Measurements from ENCODE around the gene PNMA8B. TPM values are rescaled to one million over a fixed set of nuclear protein-coding genes. Genes with fewer than 3 reads are reported as not detected.

The PNMA8B gene
- total RNA-seq, 4 donors from 2014 or later = 3.1 to 4.2 (median 3.7) TPM

GRCh38 chr19:46475986-46476385 is 19.7 kb downstream of the PNMA8B start:
- no peaks in the 10 kb centered on the region for H3K36me3 ChIP-seq
- TF ChIP-seq EP300 (IDR thresholded peaks at IDR 0.05) (no peak), POLR2A (IDR thresholded peaks at IDR 0.05) (no peak)
- TF ChIP-seq, protein P1, sequence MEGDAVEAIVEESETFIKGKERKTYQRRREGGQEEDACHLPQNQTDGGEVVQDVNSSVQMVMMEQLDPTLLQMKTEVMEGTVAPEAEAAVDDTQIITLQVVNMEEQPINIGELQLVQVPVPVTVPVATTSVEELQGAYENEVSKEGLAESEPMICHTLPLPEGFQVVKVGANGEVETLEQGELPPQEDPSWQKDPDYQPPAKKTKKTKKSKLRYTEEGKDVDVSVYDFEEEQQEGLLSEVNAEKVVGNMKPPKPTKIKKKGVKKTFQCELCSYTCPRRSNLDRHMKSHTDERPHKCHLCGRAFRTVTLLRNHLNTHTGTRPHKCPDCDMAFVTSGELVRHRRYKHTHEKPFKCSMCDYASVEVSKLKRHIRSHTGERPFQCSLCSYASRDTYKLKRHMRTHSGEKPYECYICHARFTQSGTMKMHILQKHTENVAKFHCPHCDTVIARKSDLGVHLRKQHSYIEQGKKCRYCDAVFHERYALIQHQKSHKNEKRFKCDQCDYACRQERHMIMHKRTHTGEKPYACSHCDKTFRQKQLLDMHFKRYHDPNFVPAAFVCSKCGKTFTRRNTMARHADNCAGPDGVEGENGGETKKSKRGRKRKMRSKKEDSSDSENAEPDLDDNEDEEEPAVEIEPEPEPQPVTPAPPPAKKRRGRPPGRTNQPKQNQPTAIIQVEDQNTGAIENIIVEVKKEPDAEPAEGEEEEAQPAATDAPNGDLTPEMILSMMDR (IDR thresholded peaks at IDR 0.05) = no peak
- 39 to 44% methylated on average over 2 of the region's 2 CpGs for WGBS, 2 donors
- H3K27me3 ChIP-seq = peaks cover 0 to 22% of the 10 kb centered on the region in 2 donors
- no peaks in the 10 kb centered on the region for H3K9me3 ChIP-seq
- H3K4me1 ChIP-seq = peaks cover 0 to 24% (median 8%) of the 10 kb centered on the region in 4 donors
- DNase-seq (ENCODE audit: low spot score in 2 of 2) = no peak
- no peak overlapping the region for H3K27ac ChIP-seq
- H3K4me3 ChIP-seq = no peak overlapping the region

DNA sequence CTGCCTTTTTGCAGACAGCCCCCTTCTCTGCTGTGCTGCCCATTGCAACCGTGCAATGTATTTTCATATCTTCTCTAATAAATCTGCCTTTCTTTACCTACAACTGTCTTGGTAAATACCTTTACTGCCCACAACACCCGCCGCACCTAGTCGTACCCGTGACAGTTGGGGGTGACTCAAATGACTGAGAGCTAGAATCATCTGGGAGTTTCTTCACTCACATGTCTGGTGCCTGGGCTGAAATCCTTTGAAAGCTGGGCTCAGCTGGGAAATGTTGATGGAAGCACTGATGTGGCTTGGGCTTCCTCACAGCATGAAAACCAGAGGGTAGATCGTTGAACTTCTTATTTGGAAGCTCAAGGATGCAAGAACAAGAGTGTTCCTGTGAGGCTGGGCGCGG is 21.5 kb downstream of the PNMA8B start:
- no peak overlapping the region for H3K27ac ChIP-seq
- WGBS, 2 donors = 82 to 84% methylated on average over 8 of the region's 8 CpGs

GRCh38 chr19:46472592-46472991 is 23.1 kb downstream of the PNMA8B start:
- 78 to 85% methylated on average over 4 of the region's 4 CpGs for WGBS, 2 donors
- no peak overlapping the region for H3K27ac ChIP-seq
- peaks cover 0 to 20% (median 9%) of the 10 kb centered on the region in 4 donors for H3K4me1 ChIP-seq
- H3K9me3 ChIP-seq = no peaks in the 10 kb centered on the region
- peaks cover 0 to 19% of the 10 kb centered on the region in 2 donors for H3K27me3 ChIP-seq
- DNase-seq (ENCODE audit: low spot score in 2 of 2) = no peak
- TF ChIP-seq, protein P1 (IDR thresholded peaks at IDR 0.05) = no peak
- no peak for TF ChIP-seq EP300 (IDR thresholded peaks at IDR 0.05)
- no peak for TF ChIP-seq POLR2A (IDR thresholded peaks at IDR 0.05)
- peaks cover 0 to 7% (median 0%) of the 10 kb centered on the region in 3 donors for H3K36me3 ChIP-seq
- no peak overlapping the region for H3K4me3 ChIP-seq

More for the DNA sequence above, 21.5 kb downstream of the PNMA8B start:
- peaks cover 0 to 7% (median 0%) of the 10 kb centered on the region in 3 donors for H3K36me3 ChIP-seq
- no peak overlapping the region for H3K4me3 ChIP-seq
- peaks cover 0 to 19% of the 10 kb centered on the region in 2 donors for H3K27me3 ChIP-seq
- TF ChIP-seq EP300 (IDR thresholded peaks at IDR 0.05) (no peak), POLR2A (IDR thresholded peaks at IDR 0.05) (no peak)
- TF ChIP-seq, protein P1 (IDR thresholded peaks at IDR 0.05) = no peak
- no peaks in the 10 kb centered on the region for H3K9me3 ChIP-seq
- no peak for DNase-seq (ENCODE audit: low spot score in 2 of 2)
- H3K4me1 ChIP-seq = peaks cover 0 to 20% (median 9%) of the 10 kb centered on the region in 4 donors

- 44 to 57% methylated on average over 11 of the region's 11 CpGs for WGBS, 2 donors
- TF ChIP-seq POLR2A (IDR thresholded peaks at IDR 0.05) (no peak), EP300 (IDR thresholded peaks at IDR 0.05) (peak in 1 of 2 donors; percentile 12)
- TF ChIP-seq, protein P1 (IDR thresholded peaks at IDR 0.05) = no peak
- peak overlapping the region; percentile 59 to 78 (median 72) for H3K27ac ChIP-seq
- no peak for DNase-seq (ENCODE audit: low spot score in 2 of 2)
- no peaks in the 10 kb centered on the region for H3K9me3 ChIP-seq
- H3K27me3 ChIP-seq = peaks cover 0 to 19% of the 10 kb centered on the region in 2 donors
- peaks cover 0 to 20% (median 9%) of the 10 kb centered on the region in 4 donors for H3K4me1 ChIP-seq
- H3K4me3 ChIP-seq = peak overlapping the region; percentile 38 to 57 (median 38)
- peaks cover 0 to 7% (median 0%) of the 10 kb centered on the region in 3 donors for H3K36me3 ChIP-seq
Measured at GRCh38 chr19:46471811-46472543, 23.7 kb downstream of the PNMA8B start.

- peak within 1 kb of the TSS; percentile 38 to 57 (median 38) for H3K4me3 ChIP-seq
- TF ChIP-seq, protein P1 (IDR thresholded peaks at IDR 0.05) = no peak
- no peak for TF ChIP-seq POLR2A (IDR thresholded peaks at IDR 0.05)
- no peak for TF ChIP-seq EP300 (IDR thresholded peaks at IDR 0.05)
- H3K27ac ChIP-seq = peak within 1 kb of the TSS; percentile 59 to 78 (median 72)
- H3K27me3 ChIP-seq = peaks cover 0 to 19% of the 10 kb centered on the region in 2 donors
- WGBS, 2 donors = 4% methylated on average over 52 to 55 of the region's 57 CpGs
- H3K9me3 ChIP-seq = no peaks in the 10 kb centered on the region
- H3K4me1 ChIP-seq = peaks cover 0 to 20% (median 9%) of the 10 kb centered on the region in 4 donors
- peaks cover 0 to 7% (median 0%) of the 10 kb centered on the region in 3 donors for H3K36me3 ChIP-seq
- no peak for DNase-seq (ENCODE audit: low spot score in 2 of 2)
Measured at GRCh38 chr19:46471116-46471733, 24.4 kb downstream of the PNMA8B start, which contains the start of gene PNMA8A. PNMA8A (minus strand) TSS chr19:46471563; CDS start chr19:46471035, 528 bp downstream.
